GM10248 (cell line): ENCODE data around the gene MEIOB.
A peak's percentile ranks its signal among the peaks of the same experiment; 100 is the strongest.
"Not testable (repeated sequence)": the region's sequence is repeated elsewhere in the genome, so short reads cannot be mapped to it uniquely, and the experiment has no call there.

Experiments used
- CTCF ChIA-PET: fragments of 300-600 bp; sonication (Branson Sonifier 250); formaldehyde crosslinking; extraction: SDS; loops from one replicate; lab custom pipeline; 2021; ENCODE audit warnings: antibody characterized with exemption; lab: Yijun Ruan, JAX
- POLR2A ChIA-PET: fragments of 350-650 bp; sonication (Branson Sonifier 250); formaldehyde crosslinking; extraction: SDS; loops from one replicate; lab custom pipeline; 2020; ENCODE audit warnings: antibody characterized with exemption; lab: Yijun Ruan, JAX
- DNase-seq: peaks from one replicate; pipeline ENCODE4 v3.0.0; 2012; ENCODE audit errors: extremely low spot score
- CTCF ChIP-seq: IDR thresholded peaks from 2 replicates; pipeline ENCODE4 v1.5.1; 2012; ENCODE audit warnings: mild to moderate bottlenecking, low read depth; ENCODE audit errors: extremely low read depth, missing control alignments, control extremely low read depth

MEIOB gene, protein sequence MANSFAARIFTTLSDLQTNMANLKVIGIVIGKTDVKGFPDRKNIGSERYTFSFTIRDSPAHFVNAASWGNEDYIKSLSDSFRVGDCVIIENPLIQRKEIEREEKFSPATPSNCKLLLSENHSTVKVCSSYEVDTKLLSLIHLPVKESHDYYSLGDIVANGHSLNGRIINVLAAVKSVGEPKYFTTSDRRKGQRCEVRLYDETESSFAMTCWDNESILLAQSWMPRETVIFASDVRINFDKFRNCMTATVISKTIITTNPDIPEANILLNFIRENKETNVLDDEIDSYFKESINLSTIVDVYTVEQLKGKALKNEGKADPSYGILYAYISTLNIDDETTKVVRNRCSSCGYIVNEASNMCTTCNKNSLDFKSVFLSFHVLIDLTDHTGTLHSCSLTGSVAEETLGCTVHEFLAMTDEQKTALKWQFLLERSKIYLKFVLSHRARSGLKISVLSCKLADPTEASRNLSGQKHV

GRCh38 chr16:1871974-1872635 lies at the start of gene MEIOB:
Gene MEIOB (minus strand): TSS chr16:1872164. CDS start chr16:1868175, 3,989 bp downstream.
- ChIA-PET CTCF (no interaction called here), POLR2A (no interaction called here)
- peak; percentile 37 for DNase-seq
- TF ChIP-seq CTCF, result no peak

DNA sequence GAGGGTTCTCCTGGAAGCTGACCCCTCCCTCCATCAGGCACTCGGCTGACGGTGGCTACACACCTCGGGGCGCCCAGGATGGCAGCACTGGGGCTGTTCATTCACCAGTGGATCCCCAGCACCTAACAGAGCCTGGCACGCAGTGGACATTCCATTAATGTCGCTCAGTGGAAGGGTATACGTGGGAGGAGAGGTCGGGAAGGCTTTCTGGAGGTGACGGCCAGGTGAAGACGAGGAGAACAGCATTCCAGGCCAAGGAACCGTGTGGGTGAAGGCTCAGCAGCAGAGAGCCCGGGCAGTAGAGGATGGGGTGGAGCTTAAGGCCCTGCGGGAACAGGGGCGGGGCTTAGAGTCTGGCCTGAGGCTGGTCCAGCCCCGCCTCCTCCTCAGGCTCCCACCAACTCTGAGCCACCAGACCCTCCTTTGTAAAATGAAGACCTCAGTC lies 48.8 kb upstream of the MEIOB start:
- POLR2A ChIA-PET, result no interaction called here
- no peak for TF ChIP-seq CTCF
- DNase-seq, result no peak

GRCh38 chr16:1920122-1920521 lies 48.2 kb upstream of the MEIOB start:
- DNase-seq, POLR2A ChIA-PET: not testable (repeated sequence)
- CTCF ChIA-PET, result interaction anchor here (1.3 kb wide), 1 partner anchor 8 kb away, joined by 3 read pairs; no protein-coding TSS in a partner anchor

More for the DNA sequence above, 48.8 kb upstream of the MEIOB start:
- CTCF ChIA-PET, result interaction anchor here (1.0 kb wide), 1 partner anchor 9 kb away, joined by 3 read pairs; no protein-coding TSS in a partner anchor

DNA sequence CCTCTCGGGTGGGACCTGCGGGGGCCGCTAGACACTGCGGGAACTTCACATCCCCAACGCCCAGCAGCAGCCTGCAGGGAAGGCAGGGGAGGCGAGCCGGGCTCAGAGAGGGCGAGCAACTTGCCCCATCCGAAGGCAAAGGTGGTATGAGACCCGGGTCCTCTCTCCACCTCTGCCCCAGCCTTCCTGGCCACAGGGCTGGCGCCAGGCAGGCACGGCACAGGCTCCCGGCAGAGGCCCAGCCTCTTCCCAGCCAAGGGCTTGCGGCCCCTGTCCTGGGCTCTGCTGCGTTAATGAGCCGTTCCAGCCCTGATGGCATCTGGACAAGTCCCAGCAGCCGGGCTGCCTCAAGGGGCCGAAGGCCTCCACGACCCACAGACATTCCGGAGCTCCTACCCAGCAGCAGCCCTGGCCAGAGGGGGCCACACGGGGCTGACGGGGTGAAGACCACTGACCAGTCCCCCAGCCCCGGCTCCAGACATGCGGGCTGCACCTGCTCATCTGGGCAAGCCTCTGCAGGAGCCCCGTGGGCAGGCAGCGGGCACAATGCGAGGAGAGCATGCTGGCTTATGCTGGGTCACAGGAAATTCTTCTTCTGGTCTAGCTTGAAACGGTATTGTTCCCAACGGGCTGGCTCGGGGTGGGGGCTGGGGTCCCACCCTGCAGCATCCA lies 47.5 kb upstream of the MEIOB start:
- ChIA-PET POLR2A (no interaction called here), CTCF (interaction anchor here (1.3 kb wide), 1 partner anchor 9 kb away, joined by 3 read pairs; no protein-coding TSS in a partner anchor)
- no peak for TF ChIP-seq CTCF
- DNase-seq, result no peak

DNA sequence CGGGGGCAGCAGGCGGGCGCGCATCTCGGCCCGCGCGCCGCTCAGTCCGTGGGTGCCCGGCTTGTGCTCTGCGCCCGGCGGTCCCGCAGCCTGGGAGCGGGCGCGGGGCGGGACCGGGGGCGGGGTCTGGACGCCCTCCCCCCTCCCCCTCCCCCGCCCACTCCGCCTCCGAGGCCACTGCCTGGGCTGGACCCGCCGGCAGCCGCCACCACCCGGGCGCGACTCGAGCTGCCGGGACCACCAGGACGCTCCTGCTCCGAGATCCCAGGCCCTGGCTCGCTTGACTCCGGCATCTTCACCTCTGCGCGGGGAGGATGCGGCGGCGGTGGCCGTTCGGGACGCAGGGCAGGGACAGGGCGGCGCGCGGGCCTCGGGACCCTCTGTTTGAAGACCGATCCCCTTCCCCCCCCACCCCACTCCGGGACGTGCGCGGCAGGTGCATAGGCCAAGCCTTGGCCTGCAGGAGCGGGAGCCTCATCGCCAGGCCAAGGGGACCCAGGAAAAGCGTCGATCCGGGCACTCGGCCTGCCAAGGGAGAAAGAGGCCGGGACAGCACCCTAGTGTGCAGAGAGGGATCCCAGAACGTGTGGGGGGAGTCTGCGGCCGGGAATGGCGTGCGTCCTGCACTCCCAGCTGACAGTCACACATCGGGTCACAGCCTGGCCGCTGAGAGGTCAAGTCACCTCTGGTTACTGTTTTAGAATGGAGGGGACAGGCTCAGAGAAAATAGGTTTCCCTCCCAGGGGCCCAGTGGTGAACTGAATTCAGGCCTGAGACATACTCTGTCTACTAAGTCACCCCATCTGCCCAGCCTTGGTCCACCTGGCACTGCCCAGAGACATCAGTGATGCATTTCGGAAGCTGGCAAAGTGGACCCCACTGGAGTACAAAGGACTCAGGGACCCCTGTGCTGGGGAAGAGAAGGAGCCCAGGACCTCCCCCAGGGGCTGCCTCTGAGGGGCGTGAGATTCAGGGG lies 46.7 kb upstream of the MEIOB start, which contains the start of gene HS3ST6:
Gene HS3ST6 (minus strand): TSS at position 65 of the 976 bp plus-strand sequence. CDS start 92 bp downstream, outside the sequence.
- POLR2A ChIA-PET, result no interaction called here
- DNase-seq, result no peak
- no peak for TF ChIP-seq CTCF
- CTCF ChIA-PET, result interaction anchor here (1.3 kb wide), 1 partner anchor 9 kb away, joined by 3 read pairs; no protein-coding TSS in a partner anchor

GRCh38 chr16:1917665-1918350 lies 45.8 kb upstream of the MEIOB start:
- no peak for DNase-seq
- no peak for TF ChIP-seq CTCF
- ChIA-PET POLR2A (no interaction called here), CTCF (no interaction called here)
